CD4-positive, alpha-beta T cell treated with Interferon alpha-2 for 1 hour (primary cell): ENCODE data around the gene ADAMTSL3.

Source experiments
- DNase-seq, 2 donors: peaks; one replicate each; pipeline ENCODE4 v3.0.0-alpha.2; 2020 to 2022

ADAMTSL3 gene

DNA sequence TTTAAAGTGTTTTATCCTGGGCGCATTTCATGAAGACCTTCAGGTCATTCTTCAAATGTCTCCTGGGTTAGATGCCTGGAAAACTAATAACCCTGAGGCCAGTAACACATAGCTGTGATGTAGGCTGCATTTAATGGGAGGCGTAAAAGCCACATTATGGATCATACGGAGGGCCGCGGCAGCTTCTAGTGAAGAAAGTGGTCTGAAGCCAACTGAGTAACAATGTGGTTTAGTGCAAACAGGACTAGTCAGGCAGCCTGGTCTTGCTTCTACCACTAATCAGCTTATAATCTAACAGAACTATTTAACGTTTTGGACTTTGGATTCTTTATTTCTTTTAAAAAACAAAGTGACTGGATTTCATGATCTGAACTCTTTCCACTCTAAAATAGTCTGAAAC is 54.4 kb downstream of the ADAMTSL3 start:
- no peak for DNase-seq

GRCh38 chr15:83709241-83709640 is 55.3 kb downstream of the ADAMTSL3 start:
- no peak for DNase-seq

DNA sequence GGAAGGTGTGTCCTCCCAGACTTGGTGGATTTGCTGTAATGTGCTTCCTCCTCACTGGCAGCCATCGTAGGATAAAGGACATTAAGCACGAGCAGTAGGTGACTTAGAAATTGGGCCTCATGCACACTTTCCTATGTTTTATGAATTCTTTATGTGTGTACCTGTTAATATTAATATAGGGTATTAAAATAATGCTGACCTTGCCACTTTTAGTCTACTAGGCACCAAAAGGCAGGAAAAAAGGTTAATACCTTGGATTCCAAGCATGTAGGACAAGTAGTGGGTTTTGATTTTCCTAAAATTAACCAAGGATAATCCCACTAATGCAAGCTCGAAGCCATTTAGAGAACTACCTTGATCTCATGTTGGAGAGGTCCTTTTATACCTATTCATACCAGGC is 55.9 kb downstream of the ADAMTSL3 start:
- no peak for DNase-seq

- no peak for DNase-seq
These were observed 56.5 kb downstream of the ADAMTSL3 start for GRCh38 chr15:83710452-83710851.

DNA sequence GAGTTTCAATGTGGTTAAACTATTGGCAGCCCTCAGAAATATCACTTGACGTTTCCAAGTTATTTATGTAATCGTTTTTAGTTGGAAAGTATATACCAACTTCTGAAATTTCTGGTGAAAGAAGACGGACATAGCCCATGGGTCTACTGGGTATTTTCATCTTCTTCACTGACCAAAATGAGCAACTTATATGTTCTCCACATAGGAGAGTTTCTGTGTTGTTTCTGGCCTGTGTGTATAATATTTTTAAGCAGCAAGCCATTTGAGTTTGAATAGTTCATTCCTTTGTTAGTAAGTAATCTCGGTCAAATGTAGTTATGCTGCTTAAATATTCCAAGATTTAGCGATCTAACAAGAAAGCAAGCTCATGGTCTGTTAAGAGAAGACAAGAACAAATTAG is 57.3 kb downstream of the ADAMTSL3 start:
- DNase-seq, result no peak

- no peak for DNase-seq
These were observed 59.3 kb downstream of the ADAMTSL3 start for GRCh38 chr15:83713242-83713641.

- DNase-seq, result no peak
These were observed 61.2 kb downstream of the ADAMTSL3 start for GRCh38 chr15:83714939-83715628.

DNA sequence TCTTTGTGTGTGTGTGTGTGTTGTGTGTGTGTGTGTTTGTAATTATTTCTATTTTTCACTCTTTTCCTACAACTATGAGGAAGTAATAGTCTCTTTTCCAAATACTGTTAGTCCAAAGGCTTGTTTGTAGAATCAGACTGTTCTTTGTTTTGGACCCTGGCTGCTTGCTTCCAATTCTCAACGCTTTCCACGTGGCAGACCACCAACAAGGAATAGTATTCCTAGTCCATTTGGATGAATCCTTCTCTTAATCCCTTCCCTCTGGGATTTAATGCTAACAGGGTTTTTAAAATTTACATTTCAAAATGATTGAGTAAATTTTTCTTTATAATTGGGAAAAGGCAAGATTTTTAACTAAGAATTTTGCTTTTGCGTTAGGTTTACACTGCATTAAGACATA is 62.7 kb downstream of the ADAMTSL3 start:
- no peak for DNase-seq

DNA sequence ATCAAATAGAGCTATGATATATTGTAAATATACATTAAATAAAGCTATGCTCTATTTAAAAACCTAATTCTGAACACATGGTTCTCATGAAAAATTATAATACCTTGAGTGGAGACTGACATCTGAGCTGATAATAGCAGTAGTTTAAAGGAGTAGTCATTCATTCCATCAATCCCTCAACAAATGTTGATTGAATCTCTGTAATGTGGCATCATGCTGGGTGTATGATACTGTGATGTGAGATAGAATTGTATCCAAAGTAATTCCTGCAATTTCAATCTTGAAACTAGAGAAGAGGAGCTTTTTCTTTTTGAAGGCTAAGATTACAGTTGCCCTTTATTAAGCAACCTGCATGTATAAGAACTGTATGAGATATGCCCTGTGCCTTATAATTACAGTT is 63.1 kb downstream of the ADAMTSL3 start:
- no peak for DNase-seq

DNA sequence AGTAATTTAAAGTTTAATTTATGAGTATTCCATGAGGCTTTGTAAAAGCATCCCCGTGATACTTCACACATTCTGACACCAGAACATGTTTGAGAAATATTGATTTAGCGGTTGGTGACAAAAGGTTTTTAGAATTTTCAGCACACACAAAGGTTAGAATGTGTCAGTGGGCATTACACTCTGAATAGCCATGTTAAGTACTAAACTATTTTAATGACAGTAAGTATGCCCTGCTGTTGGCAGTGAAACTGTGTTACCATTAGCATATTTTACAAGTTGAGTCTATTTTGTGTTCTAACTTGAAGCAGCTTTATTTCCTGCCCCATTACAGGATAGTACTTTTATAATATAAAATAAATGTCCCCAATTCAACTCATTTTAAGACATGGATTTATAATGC is 66.5 kb downstream of the ADAMTSL3 start:
- DNase-seq, result no peak

DNA sequence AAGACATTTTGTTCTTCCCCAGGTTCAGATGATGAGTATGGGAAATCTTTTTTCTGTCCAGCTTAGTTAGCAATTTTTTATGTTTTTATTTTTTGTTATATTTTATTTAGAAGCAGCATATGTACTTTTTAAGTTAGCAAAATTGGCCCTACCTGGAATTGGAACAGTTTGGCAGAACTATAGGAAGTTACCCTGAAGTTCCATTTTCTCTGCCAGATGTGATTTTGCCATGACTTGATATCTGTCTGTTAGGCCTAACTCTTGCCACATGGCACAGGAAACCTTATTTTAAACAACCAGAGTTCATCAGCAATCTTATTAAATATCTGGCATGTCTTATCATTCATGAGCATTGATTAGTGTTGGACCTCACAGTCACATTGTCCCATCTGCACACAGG is 67.1 kb downstream of the ADAMTSL3 start:
- DNase-seq, result no peak

DNA sequence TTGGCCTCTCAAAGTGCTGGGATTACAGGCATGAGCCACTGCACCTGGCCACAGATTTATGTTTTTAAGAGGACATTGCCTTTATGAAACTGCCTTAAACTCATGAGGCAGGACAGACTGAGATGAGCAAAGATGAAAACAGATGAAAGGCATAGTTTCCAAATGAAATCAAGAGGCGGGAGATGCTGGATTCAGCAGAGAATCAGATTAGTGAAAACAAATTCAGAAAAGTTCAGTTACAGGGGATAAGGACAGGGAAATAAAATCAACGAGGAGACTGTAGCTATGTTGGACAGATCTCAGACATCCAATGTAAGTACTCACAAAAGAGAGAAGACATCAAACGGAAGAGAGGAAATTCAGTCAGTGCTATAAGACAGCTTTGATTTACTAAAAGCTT is 68.1 kb downstream of the ADAMTSL3 start:
- DNase-seq, result no peak

DNA sequence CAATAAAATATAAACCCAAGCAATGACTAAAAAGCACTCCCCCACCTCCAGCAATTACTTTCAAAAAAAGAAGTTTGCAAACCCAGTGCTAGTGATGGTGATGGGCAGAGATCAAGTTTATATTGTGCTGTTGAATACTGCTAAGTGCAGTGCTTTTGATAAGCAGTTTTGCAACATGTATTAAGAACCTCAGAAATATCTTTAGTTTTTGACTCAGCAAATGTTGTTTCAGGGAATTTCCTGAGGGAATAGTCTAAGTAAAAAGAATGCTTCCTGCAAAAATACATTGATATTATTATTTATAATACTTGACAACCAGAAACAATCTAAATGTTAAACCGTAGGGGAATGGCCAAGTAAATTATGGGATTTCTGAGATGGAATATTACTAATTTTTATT is 69.3 kb downstream of the ADAMTSL3 start:
- no peak for DNase-seq

- DNase-seq, result no peak
These were observed 78.3 kb downstream of the ADAMTSL3 start for GRCh38 chr15:83732196-83732595.

GRCh38 chr15:83732770-83733169 is 78.8 kb downstream of the ADAMTSL3 start:
- no peak for DNase-seq

GRCh38 chr15:83733206-83733605 is 79.3 kb downstream of the ADAMTSL3 start:
- no peak for DNase-seq

GRCh38 chr15:83733691-83734090 is 79.8 kb downstream of the ADAMTSL3 start:
- DNase-seq, result no peak

DNA sequence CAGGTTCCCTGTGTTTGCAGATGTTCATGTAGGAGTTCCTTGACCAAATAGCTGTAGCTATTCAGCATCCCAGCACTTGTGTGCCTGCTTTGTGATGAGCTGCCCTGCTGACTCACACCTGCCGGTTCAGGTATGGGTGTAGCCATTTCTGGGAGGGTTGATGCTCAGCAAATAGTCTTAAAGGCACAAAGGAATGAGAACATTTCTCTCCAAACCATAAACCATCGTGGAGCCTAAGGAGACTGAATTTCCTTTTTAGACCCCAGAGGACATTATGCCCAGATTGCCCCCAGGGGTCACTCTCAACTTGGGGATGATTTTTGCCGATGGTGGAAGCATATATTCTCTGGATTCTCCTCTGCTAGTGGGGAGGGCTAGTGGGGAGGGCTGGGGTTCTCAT is 80.6 kb downstream of the ADAMTSL3 start:
- DNase-seq, result no peak

GRCh38 chr15:83739629-83740028 is 85.7 kb downstream of the ADAMTSL3 start:
- no peak for DNase-seq

DNA sequence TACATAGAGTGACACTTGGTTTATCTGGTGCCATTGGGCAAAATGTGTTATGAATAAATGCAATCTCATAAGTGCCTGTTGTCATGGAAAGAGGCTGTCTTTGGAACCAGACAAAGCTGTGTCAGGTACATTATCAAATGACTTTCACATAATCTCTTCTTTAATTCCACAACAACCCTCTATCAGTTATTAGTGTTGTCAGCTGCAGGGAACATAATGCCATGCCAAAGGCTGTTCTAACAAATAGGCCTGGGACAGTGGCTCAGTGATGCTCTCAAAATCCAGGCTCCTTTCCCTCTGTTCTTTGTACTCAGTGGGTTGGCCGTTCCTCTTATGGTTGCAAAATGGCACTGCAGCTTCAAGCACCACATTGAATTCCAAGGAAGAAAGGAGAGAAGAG is 91.8 kb downstream of the ADAMTSL3 start:
- no peak for DNase-seq

DNA sequence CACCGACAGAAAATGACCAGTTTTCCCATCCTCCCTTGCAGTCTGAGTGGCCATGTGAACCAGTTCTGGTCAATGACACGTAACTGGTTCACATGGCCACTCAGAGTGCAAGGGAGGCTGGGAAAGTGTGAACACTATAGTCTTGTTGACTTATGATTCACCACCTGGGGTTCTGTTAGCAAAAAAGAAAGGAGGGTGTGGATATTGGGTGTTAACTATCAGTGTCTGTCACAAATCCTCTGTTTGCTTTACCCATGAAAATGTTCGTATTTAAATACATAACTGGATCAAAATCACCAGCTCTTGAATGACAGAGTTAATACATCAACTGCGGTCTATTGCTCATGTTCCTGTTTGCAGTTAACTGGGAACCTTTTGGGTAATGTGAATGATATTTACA is 92.3 kb downstream of the ADAMTSL3 start:
- no peak for DNase-seq

- DNase-seq, result no peak
These were observed 93.3 kb downstream of the ADAMTSL3 start for GRCh38 chr15:83747050-83747717.

DNA sequence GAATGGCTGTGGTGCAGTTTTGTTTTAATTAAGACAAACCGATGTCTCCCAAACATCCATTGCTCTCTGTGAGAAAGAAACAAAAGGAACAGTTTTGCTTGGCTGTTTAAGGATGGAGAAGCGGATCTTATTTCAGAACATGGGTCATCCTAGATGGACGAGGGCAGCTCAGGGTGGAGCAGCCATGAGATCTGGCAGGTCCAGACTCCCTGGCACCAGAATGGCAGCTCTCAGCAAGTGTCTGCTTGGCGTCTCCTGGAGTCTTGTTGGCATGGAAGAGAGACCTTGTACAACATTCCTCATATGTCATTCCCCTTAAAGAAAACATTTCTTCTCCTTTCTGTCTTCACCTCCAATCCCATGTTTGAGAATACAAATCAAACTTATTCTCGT is 93.8 kb downstream of the ADAMTSL3 start:
- no peak for DNase-seq

GRCh38 chr15:83753872-83754493 is 100.1 kb downstream of the ADAMTSL3 start:
- DNase-seq, result no peak
